Measurements from ENCODE around the gene KPNA1. TPM values are rescaled to one million over a fixed set of nuclear protein-coding genes. Genes with fewer than 3 reads are reported as not detected.

The KPNA1 gene
- 50.3 and 87.3 TPM in 2 replicates for total RNA-seq

GRCh38 chr3:122514123-122515019, at the start of gene KPNA1:
Gene KPNA1 (minus strand): TSS chr3:122514939. CDS start chr3:122496565, 18,374 bp downstream.

DNA sequence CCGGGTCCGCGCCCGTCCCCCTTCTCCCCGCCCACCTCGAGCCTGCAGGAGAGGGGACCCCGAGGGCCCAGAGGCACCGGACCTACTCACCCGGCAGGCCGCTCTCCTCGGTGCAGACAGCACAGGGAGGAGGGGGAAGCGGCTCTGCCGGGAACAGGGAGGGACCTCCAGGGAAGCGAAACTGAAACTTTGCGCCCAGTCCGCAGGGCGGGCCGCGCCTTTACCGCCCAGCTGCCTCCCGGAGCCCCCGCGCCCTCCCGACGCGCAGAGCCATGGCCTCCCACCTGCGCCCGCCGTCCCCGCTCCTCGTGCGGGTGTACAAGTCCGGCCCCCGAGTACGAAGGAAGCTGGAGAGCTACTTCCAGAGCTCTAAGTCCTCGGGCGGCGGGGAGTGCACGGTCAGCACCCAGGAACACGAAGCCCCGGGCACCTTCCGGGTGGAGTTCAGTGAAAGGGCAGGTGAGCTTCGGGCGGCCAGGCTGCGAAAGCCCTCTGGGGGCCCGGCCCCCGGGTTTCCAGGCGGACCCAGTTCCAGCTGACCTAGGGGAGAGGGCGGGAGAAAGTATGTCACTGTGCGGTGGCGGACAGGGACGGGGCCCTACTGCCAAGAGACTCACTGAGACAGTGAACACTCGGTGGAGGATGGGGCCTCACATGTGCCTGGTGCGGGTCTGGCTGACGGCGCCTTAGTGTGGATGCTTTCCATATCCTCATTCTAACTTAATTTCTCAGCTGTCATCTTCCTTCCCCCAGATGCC, 49.6 kb upstream of the KPNA1 start, which contains the start of the genes DTX3L and PARP9:
Gene DTX3L (plus strand): TSS at position 184 of the 758 bp plus-strand sequence. CDS start 89 bp downstream, at position 273.
Gene PARP9 (minus strand): TSS at position 146 of the 758 bp plus-strand sequence. CDS start 4,680 bp downstream, outside the sequence.

DNA sequence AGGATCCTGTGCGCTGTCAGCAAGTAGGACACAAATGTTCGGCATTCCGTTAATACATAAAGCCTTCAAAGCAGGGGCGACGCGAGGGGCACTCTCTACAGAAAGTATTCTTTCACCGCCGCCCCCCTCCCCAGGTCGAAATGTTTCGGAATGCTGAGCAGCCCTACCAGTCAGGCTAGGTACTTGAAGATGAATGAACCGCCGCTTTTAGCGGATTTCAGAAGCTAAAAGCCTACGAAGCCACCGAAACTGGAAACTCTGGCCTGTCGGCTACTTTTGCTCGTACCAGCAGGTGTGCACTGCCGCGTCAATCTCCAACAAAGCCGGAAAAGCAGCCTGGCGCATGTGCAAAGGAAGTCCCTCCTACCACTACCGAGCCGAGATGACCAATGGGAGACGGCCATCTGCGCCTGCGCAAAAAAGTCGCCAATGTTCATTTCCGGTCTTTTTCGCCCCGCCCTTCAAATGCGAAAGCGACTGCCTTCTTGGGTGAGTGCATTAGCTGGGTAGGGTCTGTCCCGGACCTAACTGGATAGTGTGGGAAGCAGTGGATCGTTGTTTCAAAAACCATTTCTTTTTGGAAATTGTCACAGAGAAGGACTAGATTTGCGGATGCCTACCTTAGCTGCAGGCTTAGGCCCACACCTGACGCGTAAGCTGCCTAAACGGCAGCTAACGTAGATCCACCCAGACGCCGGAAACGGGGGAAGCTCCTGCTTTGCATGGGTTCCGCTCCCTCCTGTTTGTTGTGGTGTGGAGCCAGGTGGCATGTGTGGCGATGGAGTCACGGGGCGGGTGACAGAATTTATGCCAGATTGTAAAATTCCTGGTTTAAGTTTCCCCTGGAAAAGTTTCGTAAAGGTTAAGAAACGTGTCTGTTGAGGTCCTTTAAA, 98.7 kb downstream of the KPNA1 start, which contains the start of gene WDR5B:
Gene WDR5B (minus strand): TSS at position 301 of the 893 bp plus-strand sequence. CDS start 534 bp downstream, outside the sequence.

GRCh38 chr3:122383771-122384697, 130.7 kb downstream of the KPNA1 start, which contains the start of gene FAM162A:
Gene FAM162A (plus strand): TSS chr3:122384182. CDS start chr3:122384266, 84 bp downstream.

GRCh38 chr3:122382888-122383666, 131.7 kb downstream of the KPNA1 start, which contains the start of gene MIX23:
Gene MIX23 (minus strand): TSS chr3:122383231. CDS start chr3:122383224, 7 bp downstream.

Small RNA genes lying within 50 kb of the gene (small RNA-seq; reads per million reads assigned to genes)
- gene AC083798.1 (not detected), gene AC096861.1 (not detected)

Other genes starting within 250 kb of the KPNA1 start
- gene CSTA, start 189.7 kb downstream of the KPNA1 start, total RNA-seq, result not detected in 2 replicates
- 26.1 and 36.1 TPM in 2 replicates for gene MIX23, start 131.7 kb downstream of the KPNA1 start, total RNA-seq
- 9.5 and 12.7 TPM in 2 replicates for gene FAM162A, start 130.8 kb downstream of the KPNA1 start, total RNA-seq
- gene WDR5B, start 98.9 kb downstream of the KPNA1 start, total RNA-seq, result 4.9 and 5.3 TPM in 2 replicates
- gene PARP9, start 49.4 kb upstream of the KPNA1 start, total RNA-seq, result 7.5 and 9.6 TPM in 2 replicates
- 14.0 and 19.5 TPM in 2 replicates for gene DTX3L, start 49.4 kb upstream of the KPNA1 start, total RNA-seq
- gene PARP15, start 62.7 kb upstream of the KPNA1 start, total RNA-seq, result 0.98 and 1.3 TPM in 2 replicates
- gene PARP14, start 165.9 kb upstream of the KPNA1 start, total RNA-seq, result 55.1 and 78.7 TPM in 2 replicates

Measured in vein endothelial cell (primary cell).